ENCODE measurements around the gene ANKRD39.

- TF ChIP-seq CTCF (IDR thresholded peaks at IDR 0.05), result no peak
- no peak for TF ChIP-seq EZH2 (IDR thresholded peaks at IDR 0.05; ENCODE audit: borderline replicate concordance, insufficient read depth, low read depth, low read length, poor library complexity, severe bottlenecking)
Measured at GRCh38 chr2:96879545-96880040, 21.8 kb upstream of the ANKRD39 start.

Data from B cell (primary cell).